IPS DF 6.9 (cell line): Measurements from ENCODE around the gene KCNMB2.

ENCODE experiments used
- DNase-seq: peaks from one replicate; pipeline ENCODE4 v3.0.0-alpha.2; 2013; ENCODE audit warnings: low read depth, low spot score
- H3K27ac ChIP-seq: one replicate; pipeline ENCODE4 v1.5.1; 2013; ENCODE audit warnings: low read length, control low read depth
- H3K27me3 ChIP-seq: 2 replicates; pipeline ENCODE4 v1.6.1; 2013; ENCODE audit warnings: mild to moderate bottlenecking, low read length; ENCODE audit not compliant: control insufficient read depth, insufficient read depth
- H3K36me3 ChIP-seq: 2 replicates; pipeline ENCODE4 v1.6.1; 2013; ENCODE audit warnings: low read length; ENCODE audit not compliant: control insufficient read depth, insufficient read depth
- H3K4me1 ChIP-seq: 2 replicates; pipeline ENCODE4 v1.6.1; 2013; ENCODE audit warnings: low read length; ENCODE audit not compliant: control insufficient read depth, insufficient read depth
- H3K4me3 ChIP-seq: 2 replicates; pipeline ENCODE4 v1.5.1; 2013; ENCODE audit warnings: mild to moderate bottlenecking, low read length
- H3K9me3 ChIP-seq: 2 replicates; pipeline ENCODE4 v1.6.1; 2013; ENCODE audit warnings: low read length, inconsistent platforms; ENCODE audit not compliant: control insufficient read depth, insufficient read depth
- WGBS: extraction: QIAGEN DNeasy Blood & Tissue Kit; methylation state at CpG from one replicate; pipeline ENCODE4 v1.1.7; 2013; ENCODE audit warnings: mixed read lengths, missing lambda C conversion rate; ENCODE audit not compliant: insufficient read length, insufficient coverage; 5-methylcytosine and 5-hydroxymethylcytosine counted together

Gene KCNMB2

DNA sequence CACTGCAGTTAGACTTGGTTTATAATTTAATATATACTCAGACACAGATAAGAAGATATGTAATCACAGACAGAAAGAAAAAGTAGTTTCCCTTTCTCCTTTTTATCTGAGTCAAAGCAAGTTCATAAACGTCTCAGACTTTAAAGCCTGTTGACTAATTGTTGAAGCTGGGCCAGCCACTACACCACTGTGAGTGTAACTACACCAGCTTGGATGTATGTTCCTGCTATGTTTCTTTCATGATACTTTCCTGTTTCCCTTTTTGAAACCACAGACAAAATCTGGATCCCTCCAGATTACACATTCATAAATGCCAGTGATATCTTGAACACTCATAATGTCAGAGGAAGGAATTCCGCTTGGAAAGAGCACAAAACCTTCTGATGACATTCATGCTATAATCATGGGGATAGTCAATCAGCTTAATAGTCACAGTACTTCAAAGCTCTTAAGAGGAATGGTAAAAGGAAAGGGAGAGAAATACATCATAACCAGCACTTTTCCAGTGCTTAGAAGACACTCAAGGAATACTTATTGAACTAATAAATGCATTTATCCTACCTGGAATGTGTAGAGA, 32.0 kb downstream of the KCNMB2 start:
- Histone ChIP-seq H3K27me3 (no peaks in the 10 kb centered on the region), H3K27ac (no peak overlapping the region), H3K4me1 (no peaks in the 10 kb centered on the region), H3K9me3 (no peaks in the 10 kb centered on the region), H3K4me3 (no peak overlapping the region), H3K36me3 (no peaks in the 10 kb centered on the region)
- DNase-seq, result no peak
- no CpG with 5 or more reads among the region's 2 CpGs for WGBS

DNA sequence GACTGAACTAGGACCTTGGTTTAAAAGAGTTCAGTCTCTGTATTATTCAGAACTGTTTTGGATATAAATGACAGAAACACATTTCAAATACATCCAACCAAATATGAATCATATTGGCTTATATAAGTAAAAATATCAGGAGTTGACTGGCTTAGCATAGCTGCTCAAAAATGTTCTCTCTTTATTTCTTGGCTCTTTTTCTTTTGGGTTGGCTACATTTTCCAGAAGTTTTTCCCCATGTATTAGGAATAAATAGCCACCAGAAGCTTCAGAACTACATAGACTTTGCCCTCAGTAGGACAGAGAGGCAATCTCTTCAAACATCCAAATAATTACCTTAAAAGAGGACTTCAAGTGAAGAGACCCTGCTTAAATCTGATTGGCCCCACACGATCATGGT, 32.7 kb downstream of the KCNMB2 start:
- no peak for DNase-seq
- H3K9me3 ChIP-seq, result no peaks in the 10 kb centered on the region
- H3K27ac ChIP-seq, result no peak overlapping the region
- no peaks in the 10 kb centered on the region for H3K4me1 ChIP-seq
- H3K27me3 ChIP-seq, result no peaks in the 10 kb centered on the region
- no peak overlapping the region for H3K4me3 ChIP-seq
- no peaks in the 10 kb centered on the region for H3K36me3 ChIP-seq
- no CpG with 5 or more reads among the region's 1 CpG for WGBS

DNA sequence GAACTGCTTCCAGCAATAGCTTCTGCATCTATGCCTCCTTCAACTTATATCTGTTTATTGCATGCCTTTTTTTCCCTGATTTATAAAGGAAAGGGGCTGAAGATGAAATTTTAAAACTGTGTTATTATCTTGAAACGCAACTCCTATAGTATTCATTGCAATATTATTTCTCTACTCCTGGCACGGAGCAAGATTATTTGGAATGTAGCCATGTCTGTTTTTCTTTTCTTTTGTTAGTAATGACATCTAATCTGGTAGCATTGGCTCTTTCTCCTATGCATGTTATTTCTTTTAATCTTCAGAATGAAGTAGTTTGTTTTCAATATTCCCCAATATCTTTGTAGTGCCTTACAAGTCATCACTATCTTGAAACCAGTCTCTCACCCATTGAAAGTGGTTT, 33.6 kb downstream of the KCNMB2 start:
- Histone ChIP-seq H3K4me3 (no peak overlapping the region), H3K27me3 (no peaks in the 10 kb centered on the region), H3K4me1 (no peaks in the 10 kb centered on the region), H3K27ac (no peak overlapping the region), H3K9me3 (no peaks in the 10 kb centered on the region), H3K36me3 (no peaks in the 10 kb centered on the region)
- WGBS, result no CpG with 5 or more reads among the region's 2 CpGs
- DNase-seq, result no peak

DNA sequence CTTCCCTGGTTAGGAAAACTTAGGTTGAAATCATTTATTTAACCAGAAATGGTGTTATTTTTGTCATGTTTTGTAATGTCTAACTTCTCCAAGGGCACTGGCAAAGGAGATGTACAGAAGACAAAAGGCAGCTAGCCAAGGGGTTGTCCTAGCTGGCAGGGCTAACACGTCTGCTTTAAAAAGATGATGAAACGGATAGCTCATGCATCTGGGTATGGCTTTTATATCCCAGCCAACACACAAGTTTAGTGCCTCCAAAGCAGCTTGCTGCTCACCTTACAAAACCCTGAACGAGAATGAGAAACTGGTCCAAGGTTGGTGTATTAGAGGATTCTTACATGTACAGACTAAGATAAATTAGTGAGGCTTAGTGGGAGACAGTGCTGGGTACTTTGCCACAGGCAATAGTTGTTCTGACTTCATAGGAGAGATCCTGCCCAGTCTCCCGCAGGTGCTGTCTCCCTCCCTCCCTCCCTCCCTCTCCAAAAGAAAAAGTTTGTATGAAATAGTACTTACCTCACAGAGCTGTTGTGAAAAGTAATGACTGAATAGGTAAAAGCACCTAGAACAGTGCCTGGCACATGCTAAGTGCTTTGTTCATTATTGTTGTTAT, 47.8 kb downstream of the KCNMB2 start:
- Histone ChIP-seq H3K9me3 (no peaks in the 10 kb centered on the region), H3K27ac (no peak overlapping the region), H3K4me3 (no peak overlapping the region), H3K27me3 (no peaks in the 10 kb centered on the region), H3K4me1 (no peaks in the 10 kb centered on the region), H3K36me3 (no peaks in the 10 kb centered on the region)
- WGBS, result no CpG with 5 or more reads among the region's 4 CpGs
- DNase-seq, result no peak

DNA sequence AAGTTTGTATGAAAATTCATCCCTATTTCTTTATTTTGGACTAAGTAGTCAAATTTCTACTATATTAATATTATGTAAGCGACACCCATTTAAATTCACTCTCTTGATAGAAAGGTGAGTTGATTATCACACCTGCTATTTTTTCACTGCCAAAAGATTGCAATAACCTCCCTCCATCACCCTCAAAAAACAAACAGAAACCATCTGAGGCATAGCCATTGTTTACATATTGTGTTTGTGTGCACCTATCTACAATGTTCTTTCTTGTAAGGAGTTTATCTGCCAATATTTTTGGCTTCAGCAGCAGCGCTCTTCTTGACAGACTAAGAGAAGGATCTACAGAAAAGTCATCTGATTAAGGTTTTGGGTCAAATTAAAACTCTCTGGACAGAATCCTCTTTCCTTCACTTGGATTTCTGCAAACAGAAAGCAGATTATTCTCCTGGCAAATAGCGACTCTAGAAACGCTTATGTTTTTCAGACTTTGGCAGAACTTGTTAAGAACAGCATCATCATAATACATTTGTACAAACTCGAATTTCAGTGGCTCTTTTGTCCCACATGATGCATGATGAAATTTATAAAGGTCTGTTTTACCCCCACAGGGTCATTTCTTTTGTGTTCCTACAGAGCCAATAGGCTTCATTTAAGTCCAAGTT, 48.6 kb downstream of the KCNMB2 start:
- H3K4me3 ChIP-seq, result no peak overlapping the region
- no CpG with 5 or more reads among the region's 5 CpGs for WGBS
- H3K36me3 ChIP-seq, result no peaks in the 10 kb centered on the region
- H3K27ac ChIP-seq, result no peak overlapping the region
- no peaks in the 10 kb centered on the region for H3K27me3 ChIP-seq
- DNase-seq, result no peak
- H3K9me3 ChIP-seq, result no peaks in the 10 kb centered on the region
- H3K4me1 ChIP-seq, result no peaks in the 10 kb centered on the region

DNA sequence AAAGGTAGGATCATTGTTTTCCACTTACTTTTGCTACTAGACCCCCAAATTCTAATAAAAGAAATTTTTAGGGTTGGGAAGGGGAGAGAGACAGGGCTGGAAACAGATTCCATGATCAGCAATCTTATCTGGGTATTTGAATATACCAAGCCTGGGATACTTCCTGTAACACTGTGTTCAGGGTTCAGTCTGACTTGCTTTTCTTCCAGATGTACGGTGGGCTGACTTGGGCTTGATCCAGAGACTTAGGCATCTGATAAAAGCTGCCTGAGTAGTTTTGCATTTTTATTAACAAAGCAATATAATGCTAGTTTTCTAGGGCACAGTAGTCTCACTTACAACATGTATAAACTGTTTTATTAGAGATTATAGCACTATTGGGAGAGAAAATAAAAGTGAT, 49.2 kb downstream of the KCNMB2 start:
- Histone ChIP-seq H3K4me1 (no peaks in the 10 kb centered on the region), H3K27ac (no peak overlapping the region), H3K9me3 (no peaks in the 10 kb centered on the region), H3K4me3 (no peak overlapping the region), H3K27me3 (no peaks in the 10 kb centered on the region), H3K36me3 (no peaks in the 10 kb centered on the region)
- no peak for DNase-seq
- no CpG with 5 or more reads among the region's 1 CpG for WGBS

DNA sequence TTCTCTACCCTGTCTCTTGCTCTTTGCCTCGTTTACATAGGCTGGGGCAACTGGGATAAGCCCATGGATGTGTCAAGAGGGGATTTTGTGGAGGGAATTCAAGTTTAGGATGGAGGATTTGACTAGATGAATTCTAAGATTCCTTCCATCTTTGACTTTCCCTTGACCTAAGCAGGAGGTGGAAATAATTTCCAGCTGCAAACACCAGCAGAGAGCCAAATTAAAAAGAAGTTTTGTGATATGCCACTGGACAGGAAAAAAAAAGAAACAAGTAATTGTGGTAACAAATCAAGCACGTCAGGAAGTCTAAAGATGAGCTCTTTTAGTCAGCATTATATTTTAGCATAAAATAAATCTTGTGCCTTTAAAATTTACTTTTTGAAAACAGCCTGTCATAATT, 49.8 kb downstream of the KCNMB2 start:
- WGBS, result no CpG with 5 or more reads among the region's 2 CpGs
- no peak overlapping the region for H3K27ac ChIP-seq
- no peaks in the 10 kb centered on the region for H3K27me3 ChIP-seq
- no peak for DNase-seq
- H3K9me3 ChIP-seq, result no peaks in the 10 kb centered on the region
- H3K4me3 ChIP-seq, result no peak overlapping the region
- H3K4me1 ChIP-seq, result no peaks in the 10 kb centered on the region
- no peaks in the 10 kb centered on the region for H3K36me3 ChIP-seq

DNA sequence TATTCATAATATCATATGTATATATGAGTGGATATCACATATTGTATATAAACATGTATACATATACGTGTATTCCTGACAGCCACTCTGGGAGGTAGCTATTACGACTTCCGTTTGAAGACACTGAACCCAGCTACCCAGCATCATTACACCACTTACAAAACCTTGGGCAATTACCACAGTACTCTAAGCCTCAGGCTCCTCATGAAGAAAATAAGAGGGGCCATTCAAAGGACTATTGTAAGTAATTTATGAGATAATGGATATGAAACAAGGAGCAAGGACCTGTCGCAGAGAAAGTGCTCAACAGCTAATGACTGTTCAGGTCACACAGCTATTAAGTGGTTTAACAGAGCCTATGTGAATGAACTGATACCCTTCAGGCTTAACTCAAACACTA, 52.4 kb downstream of the KCNMB2 start:
- no peak overlapping the region for H3K4me3 ChIP-seq
- no CpG with 5 or more reads among the region's 4 CpGs for WGBS
- H3K27me3 ChIP-seq, result no peaks in the 10 kb centered on the region
- DNase-seq, result no peak
- no peaks in the 10 kb centered on the region for H3K36me3 ChIP-seq
- H3K4me1 ChIP-seq, result no peaks in the 10 kb centered on the region
- H3K9me3 ChIP-seq, result no peaks in the 10 kb centered on the region
- no peak overlapping the region for H3K27ac ChIP-seq

DNA sequence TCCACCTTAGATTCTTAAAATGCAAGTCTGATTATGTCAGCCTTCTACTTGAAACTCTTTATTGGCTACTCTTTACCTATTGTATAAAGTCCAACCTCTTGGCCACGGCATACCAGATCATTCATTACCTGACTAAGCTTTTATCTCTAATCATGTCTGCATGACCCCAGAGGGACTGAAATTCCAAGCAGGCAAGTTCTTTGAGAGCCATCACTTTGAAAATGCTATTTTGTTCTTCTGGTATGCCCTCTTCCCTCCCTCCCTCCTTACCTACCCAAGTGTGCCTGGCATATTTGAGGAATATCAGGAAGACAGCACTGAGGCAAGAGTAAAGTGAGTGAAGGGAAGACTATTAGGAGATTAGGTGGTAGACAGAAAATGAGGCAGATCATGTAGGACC, 57.5 kb downstream of the KCNMB2 start:
- no CpG with 5 or more reads among the region's 1 CpG for WGBS
- Histone ChIP-seq H3K36me3 (no peaks in the 10 kb centered on the region), H3K9me3 (no peaks in the 10 kb centered on the region), H3K4me3 (no peak overlapping the region), H3K27me3 (no peaks in the 10 kb centered on the region), H3K4me1 (no peaks in the 10 kb centered on the region), H3K27ac (no peak overlapping the region)
- no peak for DNase-seq

DNA sequence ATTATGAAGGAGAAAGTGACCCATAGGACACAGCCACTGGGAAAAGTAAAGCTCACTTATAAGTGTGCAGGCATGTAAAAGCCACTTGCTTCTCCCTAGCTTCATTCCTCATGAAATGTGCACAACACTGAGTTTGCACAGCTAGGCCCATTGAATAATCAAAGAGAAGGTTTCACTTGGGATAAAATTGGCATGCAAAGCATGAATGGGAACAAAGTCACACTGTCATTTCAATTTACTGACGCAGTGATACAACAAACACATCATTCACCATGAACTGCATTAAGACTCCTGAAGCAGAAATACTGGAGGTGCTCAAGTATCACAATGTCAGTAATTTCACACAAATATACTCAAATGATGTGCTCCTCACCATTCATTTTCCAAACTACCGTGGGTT, 61.1 kb downstream of the KCNMB2 start:
- H3K36me3 ChIP-seq, result no peaks in the 10 kb centered on the region
- H3K27ac ChIP-seq, result no peak overlapping the region
- no peak for DNase-seq
- no CpG with 5 or more reads among the region's 2 CpGs for WGBS
- no peaks in the 10 kb centered on the region; the same call in 1 of the 2 replicates for H3K4me1 ChIP-seq
- H3K4me3 ChIP-seq, result no peak overlapping the region
- H3K9me3 ChIP-seq, result no peaks in the 10 kb centered on the region
- no peaks in the 10 kb centered on the region for H3K27me3 ChIP-seq

DNA sequence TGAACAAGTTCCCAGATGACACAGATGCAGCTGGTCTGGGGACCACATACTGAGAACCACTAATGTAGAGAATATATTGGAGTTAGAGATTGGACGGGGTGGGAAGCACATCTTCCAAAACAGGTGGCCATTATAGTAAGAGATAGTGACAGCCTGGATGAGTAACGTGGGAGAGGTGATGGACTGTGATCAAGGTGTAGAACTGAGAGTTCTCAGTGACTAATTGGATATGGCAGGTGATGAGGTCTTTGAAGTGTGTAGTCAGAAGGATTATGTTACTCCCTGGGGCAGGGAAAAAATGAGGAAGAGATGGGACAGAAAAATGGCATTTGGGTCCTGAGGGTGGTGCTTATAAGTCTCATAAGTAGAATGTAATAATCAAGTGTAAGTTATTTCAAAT, 66.6 kb downstream of the KCNMB2 start:
- Histone ChIP-seq H3K27me3 (no peaks in the 10 kb centered on the region), H3K9me3 (no peaks in the 10 kb centered on the region), H3K4me1 (peaks cover 4% of the 10 kb centered on the region), H3K36me3 (no peaks in the 10 kb centered on the region), H3K27ac (no peak overlapping the region), H3K4me3 (no peak overlapping the region)
- no peak for DNase-seq
- WGBS, result no CpG with 5 or more reads among the region's 2 CpGs
